ENCODE results near the gene LRCH1. TPM values are rescaled to one million over a fixed set of nuclear protein-coding genes. Genes with fewer than 3 reads are reported as not detected.
A peak's percentile ranks its signal among the peaks of the same experiment; 100 is the strongest.

The LRCH1 gene
- total RNA-seq, 4 donors from 2014 or later: 29.1 to 55.6 (median 36.2) TPM

DNA sequence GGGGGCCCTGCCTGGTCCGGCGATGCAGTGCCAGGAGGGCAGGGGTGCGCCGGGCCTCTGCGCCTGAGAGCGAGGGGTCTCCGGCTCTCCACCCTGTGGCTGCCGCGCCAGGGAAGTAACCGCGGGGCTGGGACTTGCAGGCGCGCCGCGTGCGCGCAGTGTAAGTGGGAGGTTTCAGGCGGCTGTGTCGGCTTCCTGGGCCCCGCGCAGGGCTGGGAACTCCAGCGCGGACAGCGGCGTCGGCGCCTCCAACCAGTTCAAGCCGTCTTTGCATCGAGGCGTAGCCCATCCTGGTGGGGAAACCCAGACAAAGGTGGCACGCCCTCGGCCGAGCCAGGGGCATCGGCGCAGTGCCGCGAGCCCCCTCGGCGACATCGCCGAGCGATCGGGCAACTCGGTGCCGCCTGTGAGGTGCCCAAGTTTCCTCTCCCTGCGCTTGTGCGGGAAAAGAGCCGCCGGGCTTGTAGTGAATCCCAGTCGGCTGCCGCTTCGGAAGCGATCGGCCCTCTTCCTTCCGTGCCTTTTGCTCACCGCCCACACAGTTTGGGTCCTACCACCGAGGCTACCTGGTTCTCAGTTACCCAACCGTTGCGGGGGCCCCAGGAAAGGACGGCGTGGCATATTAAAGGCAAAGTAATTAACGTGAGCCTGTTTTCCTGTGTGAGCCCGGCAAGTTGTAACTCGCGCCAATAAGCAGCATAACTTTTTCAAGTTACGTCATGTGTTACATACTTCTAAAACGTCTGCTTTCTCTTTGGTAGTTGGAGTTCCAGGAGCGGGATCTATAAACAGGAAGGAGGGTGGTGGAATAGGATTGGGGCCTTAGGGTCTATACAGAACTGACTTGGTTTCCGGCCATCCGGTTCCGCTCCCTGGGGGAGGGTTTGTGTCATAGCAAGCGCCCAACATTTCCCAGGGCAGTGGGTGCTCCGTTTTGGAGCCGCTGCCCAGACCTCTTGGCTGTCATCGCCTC lies 1.2 kb downstream of the LRCH1 start:
- H3K36me3 ChIP-seq: no peaks in the 10 kb centered on the region
- DNase-seq: peak; percentile 62 to 67
- intact Hi-C loops (cut with DNase I; ENCODE audit: low total_unique reads): loop anchor here (2.0 to 5.0 kb wide), 2 partner anchors 127 to 168 kb away; no protein-coding TSS in a partner anchor
- peak overlapping the region; percentile 98 to 99 for H3K4me3 ChIP-seq
- no peaks in the 10 kb centered on the region for H3K9me3 ChIP-seq
- peak overlapping the region; percentile 98 to 99 for H3K27ac ChIP-seq
- H3K4me1 ChIP-seq: peaks cover 0 to 7% of the 10 kb centered on the region in 2 donors
- peak; percentile 20 to 24 for TF ChIP-seq POLR2A (IDR thresholded peaks at IDR 0.05)
- TF ChIP-seq, protein P1, sequence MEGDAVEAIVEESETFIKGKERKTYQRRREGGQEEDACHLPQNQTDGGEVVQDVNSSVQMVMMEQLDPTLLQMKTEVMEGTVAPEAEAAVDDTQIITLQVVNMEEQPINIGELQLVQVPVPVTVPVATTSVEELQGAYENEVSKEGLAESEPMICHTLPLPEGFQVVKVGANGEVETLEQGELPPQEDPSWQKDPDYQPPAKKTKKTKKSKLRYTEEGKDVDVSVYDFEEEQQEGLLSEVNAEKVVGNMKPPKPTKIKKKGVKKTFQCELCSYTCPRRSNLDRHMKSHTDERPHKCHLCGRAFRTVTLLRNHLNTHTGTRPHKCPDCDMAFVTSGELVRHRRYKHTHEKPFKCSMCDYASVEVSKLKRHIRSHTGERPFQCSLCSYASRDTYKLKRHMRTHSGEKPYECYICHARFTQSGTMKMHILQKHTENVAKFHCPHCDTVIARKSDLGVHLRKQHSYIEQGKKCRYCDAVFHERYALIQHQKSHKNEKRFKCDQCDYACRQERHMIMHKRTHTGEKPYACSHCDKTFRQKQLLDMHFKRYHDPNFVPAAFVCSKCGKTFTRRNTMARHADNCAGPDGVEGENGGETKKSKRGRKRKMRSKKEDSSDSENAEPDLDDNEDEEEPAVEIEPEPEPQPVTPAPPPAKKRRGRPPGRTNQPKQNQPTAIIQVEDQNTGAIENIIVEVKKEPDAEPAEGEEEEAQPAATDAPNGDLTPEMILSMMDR (IDR thresholded peaks at IDR 0.05): peak in 2 of 4 experiments; percentile 22 to 36
- no peaks in the 10 kb centered on the region for H3K27me3 ChIP-seq

DNA sequence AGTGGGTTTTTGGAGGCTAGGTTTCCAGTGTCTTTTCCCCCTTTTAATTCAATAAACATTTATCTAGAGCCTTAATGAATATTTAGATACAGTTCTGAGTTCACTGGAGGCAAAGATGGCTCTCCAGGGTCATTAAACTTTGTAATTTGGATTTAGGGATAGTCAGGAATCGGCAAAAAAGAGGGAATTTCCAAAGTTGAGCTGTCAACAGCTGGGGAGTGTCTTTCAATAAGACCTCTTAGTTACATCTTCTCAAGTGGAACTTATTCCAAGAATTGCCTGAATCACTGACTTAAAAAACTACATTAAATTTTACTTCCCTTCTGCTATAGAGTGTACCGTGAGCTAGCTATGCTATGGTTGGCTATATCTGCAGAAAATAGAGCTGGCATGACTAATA lies 2.0 kb downstream of the LRCH1 start:
- no peak for DNase-seq
- Histone ChIP-seq H3K27ac (peak overlapping the region; percentile 98 to 99), H3K9me3 (no peaks in the 10 kb centered on the region), H3K36me3 (no peaks in the 10 kb centered on the region), H3K4me1 (peaks cover 0 to 7% of the 10 kb centered on the region in 2 donors), H3K4me3 (peak overlapping the region; percentile 98 to 99), H3K27me3 (no peaks in the 10 kb centered on the region)
- TF ChIP-seq, protein P1 (IDR thresholded peaks at IDR 0.05): no peak
- TF ChIP-seq POLR2A (IDR thresholded peaks at IDR 0.05): no peak
- intact Hi-C loops (cut with DNase I; ENCODE audit: low total_unique reads): loop anchor here (5.0 kb wide), 1 partner anchor 167 kb away; no protein-coding TSS in a partner anchor

DNA sequence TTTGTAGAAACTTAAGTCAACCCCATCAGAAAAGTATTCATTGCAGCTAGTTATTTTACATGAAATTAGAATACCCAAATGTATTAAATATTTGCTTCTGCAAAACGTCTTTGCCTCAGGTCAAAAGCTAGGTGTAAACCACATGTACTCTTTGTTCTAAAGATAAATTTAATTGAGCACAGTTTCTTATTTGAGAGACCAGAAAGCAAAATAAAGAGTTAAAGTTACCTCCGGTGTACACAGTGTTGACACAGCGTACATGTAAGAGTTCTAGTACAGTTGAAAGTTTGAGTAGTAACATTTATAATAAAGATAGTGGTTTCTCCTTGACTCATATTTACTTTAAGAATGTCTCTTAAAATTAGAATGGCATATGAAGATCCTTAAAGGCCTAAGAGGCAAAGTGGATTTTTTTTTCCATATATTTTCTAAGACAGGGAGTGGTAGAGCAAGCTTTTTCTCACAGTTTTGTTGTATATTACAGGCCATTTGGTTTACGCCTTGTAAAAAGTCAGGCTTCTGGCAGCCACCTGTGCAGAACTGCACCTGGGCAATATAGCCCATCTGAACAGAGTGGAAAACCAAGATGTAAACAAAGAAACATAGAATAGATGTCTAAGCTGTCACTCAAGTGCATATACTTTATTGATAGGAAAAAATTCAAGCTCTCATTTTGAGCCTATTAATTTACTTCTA lies 2.9 kb downstream of the LRCH1 start:
- Histone ChIP-seq H3K4me3 (peak overlapping the region in 1 of 2 donors; percentile 98), H3K27me3 (no peaks in the 10 kb centered on the region), H3K27ac (peak overlapping the region; percentile 98 to 99), H3K36me3 (no peaks in the 10 kb centered on the region), H3K4me1 (peaks cover 0 to 7% of the 10 kb centered on the region in 2 donors), H3K9me3 (no peaks in the 10 kb centered on the region)
- intact Hi-C loops (cut with DNase I; ENCODE audit: low total_unique reads): no loop called here
- no peak for DNase-seq
- no peak for TF ChIP-seq POLR2A (IDR thresholded peaks at IDR 0.05)
- TF ChIP-seq, protein P1 (IDR thresholded peaks at IDR 0.05): no peak

DNA sequence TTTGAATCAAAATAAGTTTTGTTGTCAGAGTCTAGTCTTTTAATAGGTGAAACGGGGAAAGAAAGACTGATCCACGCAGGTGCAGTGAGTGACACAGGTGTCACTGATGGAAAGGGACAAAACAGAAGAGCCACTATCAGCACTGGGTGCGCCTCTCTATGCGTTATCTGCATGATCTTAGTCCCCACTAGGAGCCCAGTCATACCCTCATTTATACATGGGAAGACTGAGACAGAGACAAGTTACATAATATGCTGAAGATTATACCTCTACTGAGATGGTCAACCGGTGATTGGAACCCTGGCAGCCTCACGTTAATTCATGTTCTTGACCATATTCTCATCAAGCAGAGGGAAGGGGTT lies 3.4 kb downstream of the LRCH1 start:
- H3K27ac ChIP-seq: peak overlapping the region in 1 of 2 donors; percentile 99
- H3K36me3 ChIP-seq: no peaks in the 10 kb centered on the region
- no peaks in the 10 kb centered on the region for H3K9me3 ChIP-seq
- TF ChIP-seq, protein P1 (IDR thresholded peaks at IDR 0.05): no peak
- TF ChIP-seq POLR2A (IDR thresholded peaks at IDR 0.05): no peak
- peaks cover 0 to 7% of the 10 kb centered on the region in 2 donors for H3K4me1 ChIP-seq
- intact Hi-C loops (cut with DNase I; ENCODE audit: low total_unique reads): no loop called here
- H3K27me3 ChIP-seq: no peaks in the 10 kb centered on the region
- no peak overlapping the region for H3K4me3 ChIP-seq
- no peak for DNase-seq
